ENCODE results near the gene KLHL33. TPM values are rescaled to one million over a fixed set of nuclear protein-coding genes. Genes with fewer than 3 reads are reported as not detected.

Gene KLHL33
- polyA plus RNA-seq, 1 experiment: 0.22 TPM

DNA sequence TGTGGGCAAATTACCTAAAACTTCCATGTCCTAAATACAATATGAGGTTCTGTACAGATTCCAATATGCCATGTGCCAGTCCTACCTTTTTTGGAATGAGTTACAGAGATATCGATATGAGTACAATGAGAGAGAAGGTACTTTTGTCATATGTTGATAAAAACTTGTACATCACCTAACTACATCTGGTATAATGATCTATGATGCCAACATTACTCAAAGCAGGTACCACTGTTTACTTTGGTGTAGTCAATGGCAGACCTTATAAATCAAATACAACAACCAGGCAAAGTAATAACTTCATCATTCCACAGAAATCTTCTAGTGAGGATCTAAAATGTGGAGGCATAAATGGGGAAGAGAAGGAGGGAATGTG, 35.4 kb downstream of the KLHL33 start:
- Histone ChIP-seq H3K36me3 (ENCODE audit: control insufficient read depth, insufficient read depth, low read length) (peaks cover 27% of the 10 kb centered on the region), H3K27me3 (ENCODE audit: control insufficient read depth, insufficient read depth, low read length) (no peaks in the 10 kb centered on the region), H3K4me3 (ENCODE audit: low read depth, low read length) (no peak overlapping the region)
- no peak for TF ChIP-seq CTCF (IDR thresholded peaks at IDR 0.05; ENCODE audit: insufficient read depth, low read depth, low read length)
- ChIA-PET CTCF (interaction anchor here (1.6 kb wide), 1 partner anchor 15 kb away, joined by 6 read pairs; no protein-coding TSS in a partner anchor), POLR2A (no interaction called here)
- DNase-seq (ENCODE audit: low read depth): no peak

DNA sequence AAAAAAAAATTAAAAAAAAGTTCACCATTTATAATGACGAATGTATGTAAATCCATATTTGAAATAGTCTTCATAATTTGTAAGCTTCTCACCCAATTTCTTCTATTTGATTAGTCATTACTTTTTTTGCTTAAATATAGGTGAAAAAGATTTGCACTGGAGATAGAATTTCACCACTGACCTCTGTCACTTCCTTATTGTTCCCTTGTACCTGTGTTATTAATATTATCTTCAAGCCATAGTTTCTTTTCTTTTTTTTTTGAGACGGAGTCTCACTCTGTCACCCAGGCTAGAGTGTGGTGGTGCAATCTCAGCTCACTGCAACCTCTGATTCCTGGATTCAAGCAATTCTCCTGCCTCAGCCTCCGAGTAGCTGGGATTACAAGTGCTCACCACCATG, 38.5 kb downstream of the KLHL33 start:
- Histone ChIP-seq H3K4me3 (ENCODE audit: low read depth, low read length) (no peak overlapping the region), H3K36me3 (ENCODE audit: control insufficient read depth, insufficient read depth, low read length) (peaks cover 22% of the 10 kb centered on the region), H3K27me3 (ENCODE audit: control insufficient read depth, insufficient read depth, low read length) (no peaks in the 10 kb centered on the region)
- ChIA-PET POLR2A (no interaction called here), CTCF (no interaction called here)
- TF ChIP-seq CTCF (IDR thresholded peaks at IDR 0.05; ENCODE audit: insufficient read depth, low read depth, low read length): no peak
- DNase-seq (ENCODE audit: low read depth): no peak

GRCh38 chr14:20391505-20391904, 44.5 kb downstream of the KLHL33 start:
- Histone ChIP-seq H3K36me3 (ENCODE audit: control insufficient read depth, insufficient read depth, low read length) (peaks cover 23% of the 10 kb centered on the region), H3K27me3 (ENCODE audit: control insufficient read depth, insufficient read depth, low read length) (no peaks in the 10 kb centered on the region), H3K4me3 (ENCODE audit: low read depth, low read length) (no peak overlapping the region)
- CTCF ChIA-PET: interaction anchor here (0.9 kb wide), 1 partner anchor 41 kb away, joined by 4 read pairs; no protein-coding TSS in a partner anchor
- no peak for TF ChIP-seq CTCF (IDR thresholded peaks at IDR 0.05; ENCODE audit: insufficient read depth, low read depth, low read length)
- no peak for DNase-seq (ENCODE audit: low read depth)
- POLR2A ChIA-PET: no interaction called here

DNA sequence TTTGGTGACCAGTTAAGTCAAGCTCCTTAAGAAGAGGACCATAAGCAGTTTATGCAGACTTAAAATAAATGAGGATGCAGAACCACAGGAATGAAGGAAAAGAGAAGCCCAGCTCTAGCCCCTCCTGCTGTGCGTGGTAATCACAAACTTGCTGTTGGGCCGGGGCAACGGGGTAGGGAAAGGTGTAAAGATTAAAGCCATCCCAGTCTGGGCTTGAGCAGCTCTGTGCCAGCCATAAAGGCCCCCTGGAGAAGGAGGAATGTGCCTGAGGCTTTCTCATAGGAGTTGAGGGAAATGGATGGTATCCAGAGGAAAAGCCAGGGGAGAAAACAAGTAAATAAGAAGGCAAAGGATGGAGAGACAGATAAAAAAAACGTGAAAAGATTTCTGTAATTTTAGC, 47.8 kb downstream of the KLHL33 start:
- peaks cover 37% of the 10 kb centered on the region for H3K36me3 ChIP-seq (ENCODE audit: control insufficient read depth, insufficient read depth, low read length)
- no peak for TF ChIP-seq CTCF (IDR thresholded peaks at IDR 0.05; ENCODE audit: insufficient read depth, low read depth, low read length)
- CTCF ChIA-PET: interaction anchor here (1.0 kb wide), 1 partner anchor 705 kb away, joined by 4 read pairs; no protein-coding TSS in a partner anchor
- POLR2A ChIA-PET: no interaction called here
- no peak for DNase-seq (ENCODE audit: low read depth)
- no peak overlapping the region for H3K4me3 ChIP-seq (ENCODE audit: low read depth, low read length)
- no peaks in the 10 kb centered on the region for H3K27me3 ChIP-seq (ENCODE audit: control insufficient read depth, insufficient read depth, low read length)

DNA sequence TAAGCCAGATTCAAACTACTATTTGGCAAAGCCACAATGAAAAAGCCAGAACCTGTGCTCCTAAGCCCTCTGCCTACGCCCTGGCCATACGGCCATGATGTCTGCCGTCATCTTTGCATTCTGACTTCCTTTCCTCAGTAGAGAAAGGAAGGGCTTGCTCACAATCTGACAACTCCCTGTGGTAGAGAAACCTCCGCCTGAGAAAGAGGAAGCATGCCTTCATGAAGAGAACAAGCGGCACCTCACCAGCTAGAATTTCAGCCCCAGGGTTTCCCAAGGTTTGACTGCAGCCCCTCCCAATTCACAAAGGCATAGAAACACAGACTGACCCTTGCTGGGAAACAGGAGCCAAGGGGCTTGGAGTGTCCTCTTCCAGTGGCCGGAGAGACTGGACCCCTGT, 48.4 kb downstream of the KLHL33 start:
- no peak overlapping the region for H3K4me3 ChIP-seq (ENCODE audit: low read depth, low read length)
- no peaks in the 10 kb centered on the region for H3K27me3 ChIP-seq (ENCODE audit: control insufficient read depth, insufficient read depth, low read length)
- H3K36me3 ChIP-seq (ENCODE audit: control insufficient read depth, insufficient read depth, low read length): peaks cover 42% of the 10 kb centered on the region
- ChIA-PET POLR2A (no interaction called here), CTCF (interaction anchor here (0.6 to 1.0 kb wide), 2 partner anchors 32 to 706 kb away, joined by 3 to 4 read pairs; no protein-coding TSS in a partner anchor)
- no peak for DNase-seq (ENCODE audit: low read depth)
- TF ChIP-seq CTCF (IDR thresholded peaks at IDR 0.05; ENCODE audit: insufficient read depth, low read depth, low read length): no peak

All from BJ (cell line).